WTC11 (cell line): Measurements from ENCODE around the gene P2RX2. TPM values are rescaled to one million over a fixed set of nuclear protein-coding genes. Genes with fewer than 3 reads are reported as not detected.

Experiments used
- ATAC-seq: fragments of 200-7000 bp; cut with Tn5 transposase; 2 replicates; pipeline ENCODE4 v1.10.0; 2021; ENCODE audit warnings: mild to moderate bottlenecking, moderate library complexity
- CTCF ChIA-PET: fragments of 300-600 bp; sonication (Branson Sonifier 250); formaldehyde crosslinking; loops from one replicate; lab custom pipeline; 2021; ENCODE audit warnings: antibody characterized with exemption; lab: Charles Lee
- POLR2A ChIA-PET: fragments of 350-600 bp; sonication (Branson Sonifier 250); formaldehyde crosslinking; loops from one replicate; lab custom pipeline; 2021; ENCODE audit warnings: antibody characterized with exemption; lab: Charles Lee
- DNase-seq: peaks from one replicate; pipeline ENCODE4 v3.0.0; 2021; ENCODE audit warnings: low spot score
- H3K27ac Mint-ChIP-seq: 2 replicates; pipeline ENCODE4 v1.8.0; 2021; ENCODE audit warnings: mixed read lengths
- H3K27me3 Mint-ChIP-seq: 2 replicates; pipeline ENCODE4 v1.8.0; 2021; ENCODE audit warnings: low read depth, mild to moderate bottlenecking, moderate library complexity, mixed read lengths
- H3K36me3 Mint-ChIP-seq: 2 replicates; pipeline ENCODE4 v1.8.0; 2021; ENCODE audit warnings: mixed read lengths
- H3K4me1 Mint-ChIP-seq: 2 replicates; pipeline ENCODE4 v1.8.0; 2022; ENCODE audit warnings: mixed read lengths
- H3K4me3 Mint-ChIP-seq: 2 replicates; pipeline ENCODE4 v1.8.0; 2021; ENCODE audit warnings: mild to moderate bottlenecking, moderate library complexity, mixed read lengths
- H3K9me3 Mint-ChIP-seq: 2 replicates; pipeline ENCODE4 v1.8.0; 2021; ENCODE audit warnings: mixed read lengths
- ARID4B ChIP-seq: sonication (generic); formaldehyde crosslinking; IDR thresholded peaks from 2 replicates; pipeline ENCODE4 v1.8.0; 2023; ENCODE audit warnings: missing genetic modification reagents, mild to moderate bottlenecking, borderline replicate concordance
- ATF2 ChIP-seq: sonication (generic); formaldehyde crosslinking; IDR thresholded peaks from 2 replicates; pipeline ENCODE4 v1.8.1; 2022; ENCODE audit warnings: low read depth, missing genetic modification reagents, borderline replicate concordance
- CTCF ChIP-seq: fragments of 200-600 bp; IDR thresholded peaks from 2 replicates; pipeline ENCODE4 v1.8.0; 2022; ENCODE audit warnings: antibody characterized with exemption
- FOXK1 ChIP-seq: sonication (generic); formaldehyde crosslinking; IDR thresholded peaks from 2 replicates; pipeline ENCODE4 v1.8.0; 2022; ENCODE audit warnings: mild to moderate bottlenecking, moderate library complexity, missing genetic modification reagents
- GTF2I ChIP-seq: fragments of 250-450 bp; sonication (Bioruptor Pico); conservative IDR thresholded peaks from 2 replicates; pipeline ENCODE4 v1.4.0; 2021; ENCODE audit warnings: mild to moderate bottlenecking
- MXD4 ChIP-seq: fragments of 250-450 bp; sonication (Bioruptor Pico); IDR thresholded peaks from 2 replicates; pipeline ENCODE4 v1.8.0; 2021; ENCODE audit warnings: mild to moderate bottlenecking, moderate library complexity, borderline replicate concordance
- OVOL2 ChIP-seq: fragments of 250-450 bp; sonication (Bioruptor Pico); IDR thresholded peaks from 2 replicates; pipeline ENCODE4 v1.9.0; 2021; ENCODE audit warnings: mild to moderate bottlenecking, borderline replicate concordance
- SMAD3 ChIP-seq: sonication (generic); formaldehyde crosslinking; IDR thresholded peaks from 2 replicates; pipeline ENCODE4 v1.8.0; 2022; ENCODE audit warnings: missing genetic modification reagents, mild to moderate bottlenecking, borderline replicate concordance
- SMAD4 ChIP-seq: sonication (generic); formaldehyde crosslinking; IDR thresholded peaks from 2 replicates; pipeline ENCODE4 v1.8.0; 2022; ENCODE audit warnings: mild to moderate bottlenecking, missing genetic modification reagents
- SOX15 ChIP-seq: fragments of 250-450 bp; sonication (Bioruptor Pico); IDR thresholded peaks from 2 replicates; pipeline ENCODE4 v1.9.0; 2021; ENCODE audit warnings: mild to moderate bottlenecking
- USF1 ChIP-seq: sonication (generic); formaldehyde crosslinking; IDR thresholded peaks from 2 replicates; pipeline ENCODE4 v1.8.0; 2022; ENCODE audit warnings: mild to moderate bottlenecking, missing genetic modification reagents
- ZNF232 ChIP-seq: sonication (generic); formaldehyde crosslinking; IDR thresholded peaks from 2 replicates; pipeline ENCODE4 v1.8.0; 2022; ENCODE audit warnings: mild to moderate bottlenecking, missing genetic modification reagents
- ZNF423 ChIP-seq: fragments of 250-450 bp; sonication (Bioruptor Pico); IDR thresholded peaks from 2 replicates; pipeline ENCODE4 v2.1.2; 2022; ENCODE audit warnings: mild to moderate bottlenecking, moderate library complexity
- total RNA-seq: library from RNA; stranded (reverse); gene quantifications from 3 replicates; pipeline ENCODE4 v1.2.3, GENCODE V29; 2021
- TF ChIP-seq, protein P1 (sequence below): sonication (generic); formaldehyde crosslinking; IDR thresholded peaks from 2 replicates; pipeline ENCODE4 v1.8.1; 2023; ENCODE audit warnings: mild to moderate bottlenecking, moderate library complexity, missing genetic modification reagents
- TF ChIP-seq, protein P2 (sequence below): sonication (generic); formaldehyde crosslinking; IDR thresholded peaks from 2 replicates; pipeline ENCODE4 v1.8.0; 2023; ENCODE audit warnings: mild to moderate bottlenecking, missing genetic modification reagents
- TF ChIP-seq, protein P3 (sequence below): fragments of 250-450 bp; sonication (Bioruptor Pico); IDR thresholded peaks from 2 replicates; pipeline ENCODE4 v1.9.0; 2021; ENCODE audit warnings: moderate library complexity, mild to moderate bottlenecking, inconsistent platforms, borderline replicate concordance
- TF ChIP-seq, protein P4 (sequence below): sonication (generic); formaldehyde crosslinking; IDR thresholded peaks from 2 replicates; pipeline ENCODE4 v1.8.1; 2022; ENCODE audit warnings: mild to moderate bottlenecking, moderate library complexity, missing genetic modification reagents

Gene P2RX2
- total RNA-seq, 1 experiment from 2014 or later: 2.1 TPM

DNA sequence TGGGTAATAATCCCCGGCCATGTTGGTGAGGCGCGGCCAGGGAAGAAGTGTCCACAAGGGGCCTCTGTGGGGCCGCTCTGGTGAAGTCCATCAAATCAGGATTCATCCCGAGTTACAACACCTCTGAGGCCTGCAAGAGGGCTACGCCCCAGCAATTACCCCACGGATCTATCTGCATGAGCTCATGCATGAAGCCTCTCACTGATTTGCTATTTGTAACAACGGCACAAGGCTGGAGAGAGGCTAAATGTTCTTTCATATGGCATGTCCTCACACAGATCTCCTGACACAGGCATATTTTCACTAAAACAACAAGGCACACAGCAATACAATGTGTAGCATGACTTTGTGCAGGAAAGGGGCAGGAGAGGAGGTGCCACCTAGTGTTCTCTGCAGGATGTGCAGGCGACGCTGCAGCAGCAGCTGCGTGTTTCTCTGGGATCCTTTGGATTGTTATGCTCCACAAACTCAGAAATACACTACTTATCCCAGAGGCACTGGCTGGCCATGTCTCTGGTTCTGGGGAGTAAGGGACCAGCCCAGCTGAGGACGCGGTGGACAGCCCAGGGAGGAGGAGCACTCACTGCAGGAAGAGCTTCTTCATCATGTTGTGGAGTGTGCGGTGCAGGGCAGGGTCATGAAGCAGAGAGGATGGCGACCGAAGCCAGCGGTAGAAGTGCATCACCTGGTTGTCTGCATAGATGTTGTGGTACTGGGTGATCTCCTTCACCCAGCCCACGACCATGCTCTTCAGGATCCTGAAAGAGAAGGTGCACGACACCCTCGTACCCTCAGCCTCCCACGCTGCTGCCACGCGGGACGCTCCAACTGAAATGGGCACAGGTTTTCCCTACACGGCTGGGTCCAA lies 20.2 kb downstream of the P2RX2 start:
- POLR2A ChIA-PET: no interaction called here
- Mint-ChIP-seq H3K27me3 (no peaks in the 10 kb centered on the region), H3K27ac (peak overlapping the region; percentile 28; the same call in 1 of the 2 replicates), H3K9me3 (no peaks in the 10 kb centered on the region), H3K4me3 (no peak overlapping the region), H3K36me3 (peaks cover 73% of the 10 kb centered on the region), H3K4me1 (no peaks in the 10 kb centered on the region)
- DNase-seq: peak; percentile 46
- peak; percentile 57; the same call in 1 of the 2 replicates for TF ChIP-seq CTCF
- TF ChIP-seq, protein P1, sequence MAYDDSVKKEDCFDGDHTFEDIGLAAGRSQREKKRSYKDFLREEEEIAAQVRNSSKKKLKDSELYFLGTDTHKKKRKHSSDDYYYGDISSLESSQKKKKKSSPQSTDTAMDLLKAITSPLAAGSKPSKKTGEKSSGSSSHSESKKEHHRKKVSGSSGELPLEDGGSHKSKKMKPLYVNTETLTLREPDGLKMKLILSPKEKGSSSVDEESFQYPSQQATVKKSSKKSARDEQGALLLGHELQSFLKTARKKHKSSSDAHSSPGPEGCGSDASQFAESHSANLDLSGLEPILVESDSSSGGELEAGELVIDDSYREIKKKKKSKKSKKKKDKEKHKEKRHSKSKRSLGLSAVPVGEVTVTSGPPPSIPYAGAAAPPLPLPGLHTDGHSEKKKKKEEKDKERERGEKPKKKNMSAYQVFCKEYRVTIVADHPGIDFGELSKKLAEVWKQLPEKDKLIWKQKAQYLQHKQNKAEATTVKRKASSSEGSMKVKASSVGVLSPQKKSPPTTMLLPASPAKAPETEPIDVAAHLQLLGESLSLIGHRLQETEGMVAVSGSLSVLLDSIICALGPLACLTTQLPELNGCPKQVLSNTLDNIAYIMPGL (CRISPR knock-in tag): peak; percentile 31; the same call in 1 of the 2 replicates
- TF ChIP-seq, protein P2, sequence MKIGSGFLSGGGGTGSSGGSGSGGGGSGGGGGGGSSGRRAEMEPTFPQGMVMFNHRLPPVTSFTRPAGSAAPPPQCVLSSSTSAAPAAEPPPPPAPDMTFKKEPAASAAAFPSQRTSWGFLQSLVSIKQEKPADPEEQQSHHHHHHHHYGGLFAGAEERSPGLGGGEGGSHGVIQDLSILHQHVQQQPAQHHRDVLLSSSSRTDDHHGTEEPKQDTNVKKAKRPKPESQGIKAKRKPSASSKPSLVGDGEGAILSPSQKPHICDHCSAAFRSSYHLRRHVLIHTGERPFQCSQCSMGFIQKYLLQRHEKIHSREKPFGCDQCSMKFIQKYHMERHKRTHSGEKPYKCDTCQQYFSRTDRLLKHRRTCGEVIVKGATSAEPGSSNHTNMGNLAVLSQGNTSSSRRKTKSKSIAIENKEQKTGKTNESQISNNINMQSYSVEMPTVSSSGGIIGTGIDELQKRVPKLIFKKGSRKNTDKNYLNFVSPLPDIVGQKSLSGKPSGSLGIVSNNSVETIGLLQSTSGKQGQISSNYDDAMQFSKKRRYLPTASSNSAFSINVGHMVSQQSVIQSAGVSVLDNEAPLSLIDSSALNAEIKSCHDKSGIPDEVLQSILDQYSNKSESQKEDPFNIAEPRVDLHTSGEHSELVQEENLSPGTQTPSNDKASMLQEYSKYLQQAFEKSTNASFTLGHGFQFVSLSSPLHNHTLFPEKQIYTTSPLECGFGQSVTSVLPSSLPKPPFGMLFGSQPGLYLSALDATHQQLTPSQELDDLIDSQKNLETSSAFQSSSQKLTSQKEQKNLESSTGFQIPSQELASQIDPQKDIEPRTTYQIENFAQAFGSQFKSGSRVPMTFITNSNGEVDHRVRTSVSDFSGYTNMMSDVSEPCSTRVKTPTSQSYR (CRISPR knock-in tag): no peak
- ATAC-seq: peak; percentile 82
- CTCF ChIA-PET: interaction anchor here (0.6 to 1.4 kb wide), 20 partner anchors 10 to 224 kb away, joined by 3 to 18 read pairs (median 4); partner anchors contain the start of gene P2RX2

- H3K4me3 Mint-ChIP-seq: no peak overlapping the region
- H3K9me3 Mint-ChIP-seq: no peaks in the 10 kb centered on the region
- ChIA-PET CTCF (interaction anchor here (0.6 to 0.7 kb wide), 2 partner anchors 68 to 701 kb away, joined by 3 to 5 read pairs; no protein-coding TSS in a partner anchor), POLR2A (no interaction called here)
- no peak overlapping the region for H3K27ac Mint-ChIP-seq
- H3K4me1 Mint-ChIP-seq: no peaks in the 10 kb centered on the region
- ATAC-seq (no peak), DNase-seq (no peak)
- no peaks in the 10 kb centered on the region for H3K27me3 Mint-ChIP-seq
- peaks cover 65% of the 10 kb centered on the region for H3K36me3 Mint-ChIP-seq
- no peak for TF ChIP-seq MXD4 (CRISPR knock-in tag)
- no peak for TF ChIP-seq OVOL2 (CRISPR knock-in tag)
- TF ChIP-seq, protein P3, sequence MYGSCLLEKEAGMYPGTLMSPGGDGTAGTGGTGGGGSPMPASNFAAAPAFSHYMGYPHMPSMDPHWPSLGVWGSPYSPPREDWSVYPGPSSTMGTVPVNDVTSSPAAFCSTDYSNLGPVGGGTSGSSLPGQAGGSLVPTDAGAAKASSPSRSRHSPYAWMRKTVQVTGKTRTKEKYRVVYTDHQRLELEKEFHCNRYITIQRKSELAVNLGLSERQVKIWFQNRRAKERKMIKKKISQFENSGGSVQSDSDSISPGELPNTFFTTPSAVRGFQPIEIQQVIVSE (CRISPR knock-in tag): no peak
- no peak for TF ChIP-seq USF1 (CRISPR knock-in tag)
- no peak for TF ChIP-seq SOX15 (CRISPR knock-in tag)
- TF ChIP-seq GTF2I (CRISPR knock-in tag): no peak
- TF ChIP-seq SMAD4 (CRISPR knock-in tag): no peak
- TF ChIP-seq ARID4B (CRISPR knock-in tag): no peak
- no peak for TF ChIP-seq FOXK1
- no peak for TF ChIP-seq ZNF423
- no peak for TF ChIP-seq ATF2
- TF ChIP-seq, protein P4, sequence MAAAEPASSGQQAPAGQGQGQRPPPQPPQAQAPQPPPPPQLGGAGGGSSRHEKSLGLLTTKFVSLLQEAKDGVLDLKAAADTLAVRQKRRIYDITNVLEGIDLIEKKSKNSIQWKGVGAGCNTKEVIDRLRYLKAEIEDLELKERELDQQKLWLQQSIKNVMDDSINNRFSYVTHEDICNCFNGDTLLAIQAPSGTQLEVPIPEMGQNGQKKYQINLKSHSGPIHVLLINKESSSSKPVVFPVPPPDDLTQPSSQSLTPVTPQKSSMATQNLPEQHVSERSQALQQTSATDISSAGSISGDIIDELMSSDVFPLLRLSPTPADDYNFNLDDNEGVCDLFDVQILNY: no peak
- no peak for TF ChIP-seq SMAD3 (CRISPR knock-in tag)
- TF ChIP-seq ZNF232 (CRISPR knock-in tag): no peak
Observed at GRCh38 chr12:132639956-132640520, 21.5 kb downstream of the P2RX2 start.
